Heart left ventricle (tissue), 13 donors: ENCODE data around the gene KCNH3.

Experiments used
- POLR2A ChIP-seq, 2 donors: fragments of 450-650 bp; IDR thresholded peaks; one replicate each; pipeline ENCODE4 v1.6.1; 2017; ENCODE audit warnings: antibody characterized with exemption in 2 of 2, mild to moderate bottlenecking in 2 of 2, moderate library complexity in 2 of 2
- TF ChIP-seq, protein P1 (sequence below), 12 donors: fragments of 200-600 bp; sonication (generic) in 4 of 12; IDR thresholded peaks; one replicate each; pipeline versions ENCODE4 v1.5.0 to v1.8.0; 2018 to 2022; ENCODE audit warnings: antibody characterized with exemption in 12 of 12, mild to moderate bottlenecking in 5 of 12
- donor health status: ischemic (EF 13 %, LVEDD 7.1; RV severe dilation, severe dysfunction).
- donor health status: DM: no; HTN: yes; CAD: no.
- donor health status: DM: no; HTN: no; CAD: no.
- donor health status: ischemic (EF 25% LVEDD 6.9; RV normal size, moderate dysfunction).
- donor health status: ischemic (EF 25% LVEDD 5.7; RV mildly dilated, moderate dysfunction).
- donor health status: ischemic (EF 35%, LVEDD 5.7; RV mildly dilated, moderate dysfunction).
- donor health status: nonischemic (EF 11% LVEDD 7.7; RV severe dilation, severe dysfunction).
- donor health status: DM: yes; HTN: yes; CAD: no.
- donor health status: PGD.
- donor health status: ischemic (EF 29% LVEDD 5.4; RV normal size, mild dysfunction).
- donor health status: nonischemic (EF 23%, LVEDD 6.1; RV moderate dilation, normal function).

DNA sequence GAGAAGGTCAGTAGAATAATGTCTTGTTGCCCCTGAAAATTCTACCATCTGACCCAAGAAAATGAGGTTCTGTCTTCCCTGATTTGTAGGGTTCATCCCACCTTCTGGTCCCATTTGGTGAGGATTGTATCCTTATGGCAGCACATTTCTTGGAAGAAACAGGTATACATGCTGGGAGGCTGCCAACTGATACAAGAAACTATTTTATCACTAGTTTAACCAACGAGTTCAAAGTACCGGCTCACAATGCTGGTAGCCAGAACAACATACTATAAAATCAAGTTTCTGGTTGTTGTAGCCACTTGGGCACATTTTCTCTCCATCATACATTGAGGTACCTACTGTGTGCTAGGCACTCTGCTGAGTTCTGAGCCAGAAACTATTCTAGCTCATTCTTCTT lies 7.1 kb upstream of the KCNH3 start:
- TF ChIP-seq POLR2A (IDR thresholded peaks at IDR 0.05): no peak
- TF ChIP-seq, protein P1, sequence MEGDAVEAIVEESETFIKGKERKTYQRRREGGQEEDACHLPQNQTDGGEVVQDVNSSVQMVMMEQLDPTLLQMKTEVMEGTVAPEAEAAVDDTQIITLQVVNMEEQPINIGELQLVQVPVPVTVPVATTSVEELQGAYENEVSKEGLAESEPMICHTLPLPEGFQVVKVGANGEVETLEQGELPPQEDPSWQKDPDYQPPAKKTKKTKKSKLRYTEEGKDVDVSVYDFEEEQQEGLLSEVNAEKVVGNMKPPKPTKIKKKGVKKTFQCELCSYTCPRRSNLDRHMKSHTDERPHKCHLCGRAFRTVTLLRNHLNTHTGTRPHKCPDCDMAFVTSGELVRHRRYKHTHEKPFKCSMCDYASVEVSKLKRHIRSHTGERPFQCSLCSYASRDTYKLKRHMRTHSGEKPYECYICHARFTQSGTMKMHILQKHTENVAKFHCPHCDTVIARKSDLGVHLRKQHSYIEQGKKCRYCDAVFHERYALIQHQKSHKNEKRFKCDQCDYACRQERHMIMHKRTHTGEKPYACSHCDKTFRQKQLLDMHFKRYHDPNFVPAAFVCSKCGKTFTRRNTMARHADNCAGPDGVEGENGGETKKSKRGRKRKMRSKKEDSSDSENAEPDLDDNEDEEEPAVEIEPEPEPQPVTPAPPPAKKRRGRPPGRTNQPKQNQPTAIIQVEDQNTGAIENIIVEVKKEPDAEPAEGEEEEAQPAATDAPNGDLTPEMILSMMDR (IDR thresholded peaks at IDR 0.05): no peak
